ENCODE results near the gene MYOM1.

DNA sequence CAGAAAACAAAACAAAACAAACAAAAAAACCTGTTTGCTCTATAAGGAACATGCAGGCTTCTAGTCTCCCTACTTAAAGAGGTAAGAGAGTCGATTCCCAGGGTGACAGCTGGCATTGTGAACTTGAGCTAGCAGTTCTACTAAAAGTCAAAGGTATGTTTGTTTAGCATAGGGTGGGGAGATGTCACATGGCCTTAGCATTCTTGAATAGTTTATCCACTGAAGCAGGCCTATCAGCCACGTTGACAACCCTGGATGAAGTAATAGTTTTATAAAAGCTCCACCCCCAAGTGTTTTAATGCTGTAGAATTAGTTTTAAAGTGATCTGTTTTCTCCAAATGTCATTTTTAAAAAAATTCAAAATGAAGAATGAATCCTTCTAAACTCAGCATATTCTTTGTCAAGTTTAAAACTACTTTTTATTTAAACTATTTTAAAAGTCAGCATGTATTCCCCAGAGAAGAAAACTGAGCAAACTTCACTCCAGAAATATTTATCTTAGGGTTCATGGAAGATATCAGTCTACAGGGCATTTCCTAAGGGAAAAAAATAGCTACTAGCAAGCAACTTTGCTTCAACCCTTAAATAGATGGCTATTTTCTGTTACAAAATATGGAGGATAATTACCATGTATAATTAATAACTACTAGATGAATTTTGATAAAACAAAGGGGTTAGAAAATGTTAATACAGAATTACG lies 1.7 kb downstream of the MYOM1 start:
- TF ChIP-seq, protein P1, sequence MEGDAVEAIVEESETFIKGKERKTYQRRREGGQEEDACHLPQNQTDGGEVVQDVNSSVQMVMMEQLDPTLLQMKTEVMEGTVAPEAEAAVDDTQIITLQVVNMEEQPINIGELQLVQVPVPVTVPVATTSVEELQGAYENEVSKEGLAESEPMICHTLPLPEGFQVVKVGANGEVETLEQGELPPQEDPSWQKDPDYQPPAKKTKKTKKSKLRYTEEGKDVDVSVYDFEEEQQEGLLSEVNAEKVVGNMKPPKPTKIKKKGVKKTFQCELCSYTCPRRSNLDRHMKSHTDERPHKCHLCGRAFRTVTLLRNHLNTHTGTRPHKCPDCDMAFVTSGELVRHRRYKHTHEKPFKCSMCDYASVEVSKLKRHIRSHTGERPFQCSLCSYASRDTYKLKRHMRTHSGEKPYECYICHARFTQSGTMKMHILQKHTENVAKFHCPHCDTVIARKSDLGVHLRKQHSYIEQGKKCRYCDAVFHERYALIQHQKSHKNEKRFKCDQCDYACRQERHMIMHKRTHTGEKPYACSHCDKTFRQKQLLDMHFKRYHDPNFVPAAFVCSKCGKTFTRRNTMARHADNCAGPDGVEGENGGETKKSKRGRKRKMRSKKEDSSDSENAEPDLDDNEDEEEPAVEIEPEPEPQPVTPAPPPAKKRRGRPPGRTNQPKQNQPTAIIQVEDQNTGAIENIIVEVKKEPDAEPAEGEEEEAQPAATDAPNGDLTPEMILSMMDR (IDR thresholded peaks at IDR 0.05) = no peak
- no peak for TF ChIP-seq POLR2A (IDR thresholded peaks at IDR 0.05)

All from sigmoid colon (tissue), 3 donors.